KOPT-K1 (cell line): ENCODE data around the gene CDK8.

Experiments
- H3K27ac ChIP-seq: fragments of 200-600 bp; sonication (generic); 2 replicates; pipeline ENCODE4 v1.5.1; 2016; ENCODE audit warnings: antibody characterized with exemption, mild to moderate bottlenecking, low read depth, low read length; ENCODE audit not compliant: poor library complexity, severe bottlenecking
- H3K36me3 ChIP-seq: fragments of 200-600 bp; sonication (generic); 2 replicates; pipeline ENCODE4 v1.5.1; 2017; ENCODE audit warnings: antibody characterized with exemption, mild to moderate bottlenecking, low read length, moderate library complexity; ENCODE audit not compliant: insufficient read depth
- H3K9me3 ChIP-seq: fragments of 200-600 bp; sonication (generic); 2 replicates; pipeline ENCODE4 v1.5.1; 2017; ENCODE audit warnings: antibody characterized with exemption, low read length, mild to moderate bottlenecking; ENCODE audit not compliant: insufficient read depth, poor library complexity, severe bottlenecking

The CDK8 gene

DNA sequence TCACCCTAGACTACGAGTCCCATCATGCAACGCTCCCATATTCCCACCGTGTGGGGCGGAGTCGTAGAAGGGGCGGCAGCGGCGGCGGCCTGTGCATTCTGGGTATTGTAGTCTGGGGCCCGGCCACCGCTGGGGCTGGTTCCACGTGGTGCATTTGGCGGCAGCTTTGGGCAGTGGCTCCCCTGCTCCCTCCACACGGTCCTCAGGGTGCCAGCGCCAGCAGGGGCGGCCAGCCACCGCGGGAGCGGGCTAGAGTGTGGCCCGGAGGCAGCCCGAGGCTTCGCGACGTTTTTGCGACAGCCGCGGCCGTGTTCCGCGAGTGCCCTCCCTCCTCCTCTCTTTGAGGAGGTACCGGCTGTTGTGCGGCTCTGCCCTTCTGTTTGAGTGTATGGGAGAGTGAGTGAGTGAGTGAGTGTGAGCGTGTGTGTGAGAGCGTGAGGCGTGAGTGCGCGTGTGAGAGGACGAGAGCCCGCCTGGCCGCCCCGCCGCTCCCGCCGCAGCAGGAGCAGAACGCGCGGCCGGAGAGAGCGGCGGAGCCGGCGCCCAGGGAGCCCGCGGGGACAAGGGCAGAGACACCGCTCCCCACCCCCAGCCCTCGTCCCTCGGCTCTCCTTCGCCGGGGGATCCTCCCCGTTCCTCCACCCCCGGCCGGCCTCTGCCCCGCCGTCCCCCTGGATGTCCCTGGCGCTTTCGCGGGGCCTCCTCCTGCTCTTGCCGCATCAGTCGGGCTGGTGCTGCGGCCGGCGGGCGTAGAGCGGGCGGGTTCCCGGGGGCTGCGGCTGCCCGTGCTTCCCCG is at the start of gene CDK8:
CDK8 (plus strand) TSS at position 343 of the 796 bp plus-strand sequence. CDS start 513 bp downstream, outside the sequence.
- Histone ChIP-seq H3K27ac (peak within 1 kb of the TSS; percentile 86), H3K36me3 (no peaks in the 10 kb centered on the region), H3K9me3 (no peaks in the 10 kb centered on the region)

DNA sequence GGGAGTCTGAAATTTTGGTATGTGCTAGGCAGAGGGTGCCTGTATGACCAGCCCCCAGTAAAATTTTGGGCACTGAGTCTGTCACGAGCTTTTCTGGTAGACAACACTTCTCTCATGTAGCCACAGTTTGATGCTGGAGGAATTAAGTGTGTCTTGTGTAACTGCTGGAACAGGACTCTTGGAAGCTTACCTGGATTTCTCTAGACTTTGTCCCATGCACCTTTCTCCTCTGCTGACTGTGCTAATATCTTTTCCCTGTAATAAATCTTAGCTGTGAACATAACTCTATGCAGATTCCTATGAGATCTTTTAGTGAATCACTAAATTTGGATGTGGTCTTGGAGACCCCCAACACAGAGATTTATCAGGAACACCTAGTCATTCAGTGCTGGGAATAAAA is 45.6 kb upstream of the CDK8 start:
- Histone ChIP-seq H3K9me3 (no peaks in the 10 kb centered on the region), H3K36me3 (peaks cover 73% of the 10 kb centered on the region), H3K27ac (no peak overlapping the region)

- Histone ChIP-seq H3K9me3 (no peaks in the 10 kb centered on the region), H3K36me3 (peaks cover 100% of the 10 kb centered on the region), H3K27ac (no peak overlapping the region)
These were observed 40.6 kb upstream of the CDK8 start for GRCh38 chr13:26213345-26213744.

GRCh38 chr13:26213982-26214381 is 39.9 kb upstream of the CDK8 start:
- Histone ChIP-seq H3K9me3 (no peaks in the 10 kb centered on the region), H3K36me3 (peaks cover 100% of the 10 kb centered on the region), H3K27ac (no peak overlapping the region)

GRCh38 chr13:26216042-26216441 is 37.9 kb upstream of the CDK8 start:
- Histone ChIP-seq H3K27ac (no peak overlapping the region), H3K36me3 (peaks cover 97% of the 10 kb centered on the region), H3K9me3 (no peaks in the 10 kb centered on the region)

GRCh38 chr13:26219726-26220125 is 34.2 kb upstream of the CDK8 start:
- Histone ChIP-seq H3K36me3 (peaks cover 61% of the 10 kb centered on the region), H3K9me3 (no peaks in the 10 kb centered on the region), H3K27ac (no peak overlapping the region)

- Histone ChIP-seq H3K9me3 (no peaks in the 10 kb centered on the region), H3K27ac (peak overlapping the region; percentile 98), H3K36me3 (peaks cover 52% of the 10 kb centered on the region)
These were observed 33.4 kb upstream of the CDK8 start for GRCh38 chr13:26220575-26220974.

GRCh38 chr13:26221399-26221720 is 32.6 kb upstream of the CDK8 start:
- Histone ChIP-seq H3K9me3 (no peaks in the 10 kb centered on the region), H3K36me3 (peaks cover 44% of the 10 kb centered on the region), H3K27ac (peak overlapping the region; percentile 98)

DNA sequence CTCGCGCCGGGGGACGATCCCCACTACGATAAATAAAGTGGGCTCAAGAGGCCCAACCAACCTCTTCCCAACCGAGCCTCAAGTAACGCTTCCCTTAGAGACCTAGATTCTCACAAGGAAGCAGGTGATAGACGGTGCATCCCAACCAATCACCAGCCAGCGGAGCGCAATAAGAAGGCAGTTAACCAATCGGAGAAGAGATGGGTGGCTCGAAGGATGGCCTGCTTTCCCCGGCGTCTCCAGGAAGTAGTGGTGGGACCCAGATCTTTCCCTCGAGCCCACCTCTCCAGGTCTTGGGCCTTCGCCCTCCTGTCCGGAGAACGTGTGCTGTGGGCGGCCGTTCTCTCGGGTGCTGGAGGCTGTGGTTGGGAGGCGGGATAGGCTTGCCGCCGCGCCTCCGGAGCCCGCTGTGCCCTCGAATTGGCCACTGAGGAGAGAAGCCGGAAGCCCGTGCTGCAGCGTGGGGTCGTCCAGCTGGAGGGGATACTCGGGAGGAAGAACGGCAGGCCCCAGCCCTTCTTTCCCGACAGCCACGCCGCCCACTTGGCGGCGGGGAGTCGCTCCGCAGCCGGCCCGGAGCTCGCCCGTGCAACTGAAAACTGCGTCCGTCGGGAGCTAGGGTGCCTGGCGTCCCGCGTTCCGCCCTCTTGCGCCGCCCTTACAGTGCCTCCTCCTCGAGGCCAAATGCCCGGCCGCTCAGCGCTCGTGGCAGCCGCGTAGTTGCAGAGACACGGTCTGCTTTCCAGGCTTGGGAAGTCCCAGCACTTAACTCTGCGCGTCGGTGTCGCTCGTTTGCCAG is 32.0 kb upstream of the CDK8 start, which contains the start of gene RNF6:
RNF6 (minus strand) TSS at position 594 of the 799 bp plus-strand sequence. CDS start 2,665 bp downstream, outside the sequence.
- H3K36me3 ChIP-seq = peaks cover 39% of the 10 kb centered on the region
- no peaks in the 10 kb centered on the region for H3K9me3 ChIP-seq
- peak within 1 kb of the TSS; percentile 98 for H3K27ac ChIP-seq

GRCh38 chr13:26222520-26223046 is 31.3 kb upstream of the CDK8 start:
- Histone ChIP-seq H3K9me3 (no peaks in the 10 kb centered on the region), H3K27ac (peak overlapping the region; percentile 98), H3K36me3 (peaks cover 32% of the 10 kb centered on the region)

DNA sequence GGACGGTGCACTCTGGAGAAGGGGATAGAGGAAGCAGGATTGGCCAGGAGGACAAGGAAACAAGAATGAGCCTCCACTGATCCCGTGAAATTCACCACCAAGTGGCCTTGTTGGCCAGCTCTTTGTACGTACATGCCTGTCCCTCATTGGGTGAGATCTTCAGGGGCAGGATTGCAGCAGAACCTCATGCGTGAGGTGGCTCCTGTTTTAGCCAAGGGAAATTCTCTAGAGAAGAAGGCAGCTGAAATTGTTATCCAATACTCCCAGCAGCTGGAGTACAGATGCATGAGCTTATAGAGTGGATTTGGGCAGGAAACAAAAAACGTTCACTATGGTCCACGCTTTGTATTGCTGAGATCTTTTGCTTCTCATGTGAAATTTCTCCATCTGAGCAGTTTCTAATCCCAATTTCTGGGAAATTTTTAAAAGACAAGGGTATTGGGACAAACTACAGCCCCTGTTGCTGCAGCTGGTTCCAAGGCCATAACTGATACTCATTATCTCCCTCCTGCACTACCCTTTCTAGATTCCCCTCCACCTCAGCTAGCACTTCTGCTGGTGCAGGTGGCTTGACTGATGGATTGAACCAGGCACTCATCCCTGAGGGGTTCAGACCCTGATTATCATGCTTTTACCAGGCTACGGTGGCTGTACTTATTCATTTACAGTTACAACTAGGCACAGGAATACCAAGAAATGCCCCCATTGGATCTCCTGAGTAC is 27.9 kb upstream of the CDK8 start:
- H3K36me3 ChIP-seq = no peaks in the 10 kb centered on the region
- H3K9me3 ChIP-seq = no peaks in the 10 kb centered on the region

GRCh38 chr13:26227166-26227971 is 26.6 kb upstream of the CDK8 start:
- Histone ChIP-seq H3K9me3 (no peaks in the 10 kb centered on the region), H3K36me3 (no peaks in the 10 kb centered on the region), H3K27ac (no peak overlapping the region)

More for the DNA sequence above, 27.9 kb upstream of the CDK8 start:
- H3K27ac ChIP-seq = no peak overlapping the region

DNA sequence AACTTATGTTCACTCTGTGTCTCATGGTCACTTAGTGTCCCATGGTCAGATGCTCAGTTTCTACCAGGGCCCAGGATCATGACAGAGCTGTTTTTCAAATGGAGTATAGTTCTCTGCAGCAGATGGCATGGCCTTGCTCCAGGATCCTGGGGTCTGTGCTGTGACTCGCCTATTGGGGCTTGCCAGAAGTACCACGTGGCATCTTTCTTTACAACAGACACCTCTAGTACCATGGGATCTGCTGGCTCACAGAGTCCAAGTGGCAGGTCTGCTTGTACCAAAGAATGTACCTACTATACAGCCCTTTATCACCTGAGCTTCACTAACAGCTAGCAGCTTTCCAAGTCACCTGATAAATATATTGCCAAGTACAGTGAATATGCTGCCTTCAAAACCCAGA is 25.8 kb upstream of the CDK8 start:
- H3K27ac ChIP-seq = no peak overlapping the region
- H3K9me3 ChIP-seq = no peaks in the 10 kb centered on the region
- H3K36me3 ChIP-seq = no peaks in the 10 kb centered on the region

DNA sequence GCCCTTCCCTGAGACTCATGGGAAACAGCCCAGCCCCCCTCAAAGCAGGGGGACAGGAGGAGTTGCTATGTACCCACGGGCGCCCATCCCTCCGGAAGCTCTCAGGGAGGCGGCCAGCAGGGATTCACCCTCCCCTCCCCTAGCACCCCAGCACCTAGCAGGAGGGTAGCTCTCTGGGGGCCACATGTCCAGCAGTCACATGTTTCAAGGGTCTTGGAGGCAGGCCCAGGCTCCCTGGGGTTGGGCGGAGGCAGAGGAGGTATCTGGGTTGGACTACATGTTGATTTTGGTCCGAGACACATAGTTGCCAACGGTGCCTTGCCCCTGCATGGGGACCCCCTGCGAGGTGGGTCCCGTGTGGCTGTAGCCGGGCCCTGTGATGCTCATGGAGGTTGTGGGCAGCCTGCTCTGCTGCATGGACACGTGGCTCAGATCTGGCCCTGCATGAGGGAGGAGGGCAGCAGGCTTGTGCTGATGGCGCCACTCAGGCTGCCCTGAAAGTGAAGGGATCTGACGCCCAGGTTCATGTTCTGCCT is 24.8 kb upstream of the CDK8 start:
- Histone ChIP-seq H3K27ac (no peak overlapping the region), H3K36me3 (no peaks in the 10 kb centered on the region), H3K9me3 (no peaks in the 10 kb centered on the region)
